H1 (cell line): Measurements from ENCODE around the gene RABGGTB. TPM values are rescaled to one million over a fixed set of nuclear protein-coding genes. Genes with fewer than 3 reads are reported as not detected.

ENCODE experiments used
- CTCF ChIA-PET: fragments of 300-600 bp; sonication (Branson Sonifier 250); formaldehyde crosslinking; loops from one replicate; lab custom pipeline; 2021; ENCODE audit not compliant: partially characterized antibody; lab: Charles Lee
- POLR2A ChIA-PET: fragments of 300-600 bp; sonication (Branson Sonifier 250); formaldehyde crosslinking; loops from one replicate; lab custom pipeline; 2021; ENCODE audit warnings: inconsistent platforms; ENCODE audit not compliant: partially characterized antibody; lab: Charles Lee
- DNase-seq, 2 experiments: peaks; one replicate each; pipeline versions ENCODE4 v3.0.0 to v3.0.0-alpha.2; 2010 to 2022; ENCODE audit warnings: low spot score in 2 of 2, low read depth in 1 of 2, mixed read lengths in 1 of 2
- FAIRE-seq: peaks from 2 replicates; lab custom pipeline; 2011; peaks lifted over from hg19 to GRCh38; lab: Jason Lieb, UNC
- H2AFZ ChIP-seq: 2 replicates; pipeline ENCODE4 v1.8.1; 2012; ENCODE audit warnings: low read length, inconsistent platforms
- H2AK5ac ChIP-seq: 2 replicates; pipeline ENCODE4 v1.6.1; 2013; ENCODE audit warnings: low read depth, low read length
- H2BK120ac ChIP-seq: replicated peaks from 2 replicates; pipeline ENCODE3; 2013; ENCODE audit warnings: low read depth, low read length, inconsistent platforms
- H2BK12ac ChIP-seq: 2 replicates; pipeline ENCODE4 v1.6.1; 2013; ENCODE audit warnings: low read depth, low read length
- H2BK15ac ChIP-seq: 2 replicates; pipeline ENCODE4 v1.6.1; 2013; ENCODE audit warnings: low read length
- H2BK20ac ChIP-seq: 2 replicates; pipeline ENCODE4 v1.6.1; 2013; ENCODE audit warnings: low read length
- H2BK5ac ChIP-seq: 2 replicates; pipeline ENCODE4 v1.6.1; 2013; ENCODE audit warnings: low read depth, low read length
- H3K14ac ChIP-seq: 2 replicates; pipeline ENCODE4 v1.6.1; 2013; ENCODE audit warnings: inconsistent platforms; ENCODE audit not compliant: insufficient read length
- H3K18ac ChIP-seq: 2 replicates; pipeline ENCODE4 v1.6.1; 2013; ENCODE audit warnings: low read length; ENCODE audit errors: extremely low read depth
- H3K23ac ChIP-seq: 2 replicates; pipeline ENCODE4 v1.6.1; 2013; ENCODE audit warnings: inconsistent platforms; ENCODE audit not compliant: insufficient read length
- H3K23me2 ChIP-seq: 2 replicates; pipeline ENCODE4 v1.6.1; 2013; ENCODE audit warnings: low read depth, low read length
- H3K27ac ChIP-seq: 2 replicates; pipeline ENCODE4 v1.6.1; 2011; ENCODE audit warnings: low read depth, low read length, inconsistent platforms
- H3K27me3 ChIP-seq, 4 experiments: replicated peaks in 1 of 4; 1 replicate in 1 of 4; 2 replicates in 3 of 4; pipeline versions ENCODE4 v1.6.1 to v1.8.1; 2011 to 2013; ENCODE audit warnings: low read length in 3 of 4, mild to moderate bottlenecking in 3 of 4, inconsistent platforms in 2 of 4, mixed read lengths in 2 of 4, moderate library complexity in 1 of 4; ENCODE audit not compliant: control insufficient read depth in 3 of 4, insufficient read depth in 3 of 4; ENCODE audit errors: extremely low read depth in 1 of 4
- H3K36me3 ChIP-seq, 4 experiments: 2 replicates each; pipeline versions ENCODE4 v1.6.1 to v1.8.1; 2011 to 2013; ENCODE audit warnings: mild to moderate bottlenecking in 4 of 4, low read length in 3 of 4, moderate library complexity in 2 of 4, control low read depth in 1 of 4, inconsistent platforms in 1 of 4; ENCODE audit not compliant: insufficient read depth in 4 of 4, control insufficient read depth in 2 of 4
- H3K4ac ChIP-seq: replicated peaks from 2 replicates; pipeline ENCODE3; 2013; ENCODE audit warnings: low read length, low read depth, mixed read lengths, inconsistent platforms; ENCODE audit not compliant: insufficient read length
- H3K4me1 ChIP-seq, 4 experiments: replicated peaks in 1 of 4; 1 replicate in 1 of 4; 2 replicates in 3 of 4; pipeline versions ENCODE4 v1.6.1 to v1.8.1; 2011 to 2013; ENCODE audit warnings: low read length in 3 of 4, inconsistent platforms in 2 of 4, mixed read lengths in 1 of 4; ENCODE audit not compliant: insufficient read depth in 4 of 4, control insufficient read depth in 3 of 4
- H3K4me2 ChIP-seq, 2 experiments: 2 replicates each; pipeline versions ENCODE4 v1.6.1 to v1.8.1; 2011 to 2013; ENCODE audit warnings: low read depth in 2 of 2, low read length in 2 of 2, control low read depth in 1 of 2, inconsistent platforms in 1 of 2, mild to moderate bottlenecking in 1 of 2; ENCODE audit not compliant: insufficient read depth in 1 of 2
- H3K4me3 ChIP-seq, 4 experiments: fragments of 200-600, 300-600 bp in 1 of 4; sonication (generic), shearing (Covaris generic), sonication (Bioruptor Twin) in 1 of 4; 2 replicates each; pipeline versions ENCODE4 v1.5.1 to v1.8.1; 2011 to 2016; ENCODE audit warnings: low read length in 4 of 4, low read depth in 3 of 4, control low read depth in 2 of 4, inconsistent platforms in 2 of 4, mild to moderate bottlenecking in 2 of 4, mixed read lengths in 1 of 4, moderate library complexity in 1 of 4; ENCODE audit not compliant: insufficient read depth in 2 of 4; ENCODE audit errors: extremely low read depth in 1 of 4
- H3K56ac ChIP-seq: replicated peaks from 2 replicates; pipeline ENCODE3; 2013; ENCODE audit warnings: low read depth, mild to moderate bottlenecking, mixed read lengths, low read length, inconsistent platforms; ENCODE audit not compliant: insufficient read length
- H3K79me1 ChIP-seq: 2 replicates; pipeline ENCODE4 v1.6.1; 2013; ENCODE audit warnings: low read depth, low read length, control low read depth
- H3K79me2 ChIP-seq, 2 experiments: 2 replicates each; pipeline versions ENCODE4 v1.6.1 to v1.8.1; 2012 to 2013; ENCODE audit warnings: low read length in 2 of 2, mild to moderate bottlenecking in 2 of 2, inconsistent platforms in 1 of 2; ENCODE audit not compliant: insufficient read depth in 2 of 2, control insufficient read depth in 1 of 2
- H3K9ac ChIP-seq, 4 experiments: replicated peaks in 1 of 4; 1 replicate in 1 of 4; 2 replicates in 3 of 4; pipeline versions ENCODE4 v1.6.1 to v1.8.1; 2011 to 2013; ENCODE audit warnings: low read depth in 3 of 4, low read length in 3 of 4, control low read depth in 2 of 4, mild to moderate bottlenecking in 2 of 4, moderate library complexity in 2 of 4, inconsistent platforms in 1 of 4; ENCODE audit errors: extremely low read depth in 1 of 4
- H3K9me3 ChIP-seq, 2 experiments: 2 replicates each; pipeline versions ENCODE4 v1.6.1 to v1.8.1; 2012 to 2013; ENCODE audit warnings: mild to moderate bottlenecking in 2 of 2, moderate library complexity in 2 of 2, control low read depth in 1 of 2, inconsistent platforms in 1 of 2, low read depth in 1 of 2, low read length in 1 of 2, mixed read lengths in 1 of 2; ENCODE audit not compliant: insufficient read depth in 2 of 2
- H4K20me1 ChIP-seq, 2 experiments: replicated peaks in 1 of 2; 2 replicates each; pipeline versions ENCODE3 to v1.8.1; 2011 to 2013; ENCODE audit warnings: inconsistent platforms in 2 of 2, low read length in 2 of 2, mild to moderate bottlenecking in 1 of 2; ENCODE audit not compliant: insufficient read depth in 2 of 2, control insufficient read depth in 1 of 2
- H4K5ac ChIP-seq: 2 replicates; pipeline ENCODE4 v1.6.1; 2013; ENCODE audit warnings: low read length, low read depth, mixed read lengths, inconsistent platforms; ENCODE audit not compliant: insufficient read length
- H4K8ac ChIP-seq: 2 replicates; pipeline ENCODE4 v1.8.0; 2013; ENCODE audit warnings: mild to moderate bottlenecking, moderate library complexity, low read length, inconsistent platforms; ENCODE audit not compliant: insufficient read depth; ENCODE audit errors: extremely low read depth
- H4K91ac ChIP-seq: replicated peaks from 2 replicates; pipeline ENCODE3; 2013; ENCODE audit warnings: low read length, mixed read lengths, inconsistent platforms; ENCODE audit not compliant: insufficient read length
- CEBPB ChIP-seq: IDR thresholded peaks from 2 replicates; pipeline ENCODE4 v1.6.1; 2012; ENCODE audit warnings: low read depth, low read length
- CTBP2 ChIP-seq: IDR thresholded peaks from 2 replicates; pipeline ENCODE4 v1.7.0; 2011; ENCODE audit warnings: borderline replicate concordance, mild to moderate bottlenecking, moderate library complexity, mixed read lengths, low read length; ENCODE audit not compliant: insufficient read depth, insufficient read length
- EZH2 ChIP-seq: fragments of 200-600 bp; sonication (generic); IDR thresholded peaks from 2 replicates; pipeline ENCODE4 v1.7.1; 2012; ENCODE audit warnings: low read depth, mild to moderate bottlenecking, moderate library complexity, low read length, inconsistent platforms; ENCODE audit not compliant: severe bottlenecking
- GABPA ChIP-seq: IDR thresholded peaks from 2 replicates; pipeline ENCODE4 v1.6.1; 2011; ENCODE audit warnings: mild to moderate bottlenecking, low read length, moderate library complexity, borderline replicate concordance; ENCODE audit not compliant: insufficient read depth
- MAFK ChIP-seq: IDR thresholded peaks from 2 replicates; pipeline ENCODE4 v1.6.1; 2012; ENCODE audit warnings: low read depth, mild to moderate bottlenecking, improper control_type of control experiment, low read length
- NANOG ChIP-seq: IDR thresholded peaks from 2 replicates; pipeline ENCODE4 v1.6.1; 2011; ENCODE audit warnings: low read length, low read depth, mild to moderate bottlenecking, inconsistent platforms; ENCODE audit not compliant: insufficient read depth, poor library complexity, severe bottlenecking
- NRF1 ChIP-seq: IDR thresholded peaks from 2 replicates; pipeline ENCODE4 v1.6.1; 2011; ENCODE audit warnings: mild to moderate bottlenecking, low read depth, low read length, improper control_type of control experiment
- POLR2AphosphoS5 ChIP-seq: IDR thresholded peaks from 2 replicates; pipeline ENCODE4 v1.6.1; 2011; ENCODE audit warnings: low read depth, low read length
- SIRT6 ChIP-seq: IDR thresholded peaks from one replicate; pipeline ENCODE4 v1.7.1; 2012; ENCODE audit warnings: low read length, inconsistent platforms
- TAF1 ChIP-seq: IDR thresholded peaks from 2 replicates; pipeline ENCODE4 v1.6.1; 2011; ENCODE audit warnings: mild to moderate bottlenecking, low read depth, low read length
- TBP ChIP-seq: IDR thresholded peaks from 2 replicates; pipeline ENCODE4 v1.6.1; 2011; ENCODE audit warnings: low read depth, low read length, improper control_type of control experiment
- WGBS, 2 experiments: shearing (Covaris generic) in 1 of 2; methylation state at CpG; one replicate each; pipeline versions ENCODE4 v1.1.6 to v1.1.7; 2013 to 2015; ENCODE audit warnings: low lambda C conversion rate in 2 of 2, mixed read lengths in 2 of 2, inconsistent platforms in 1 of 2, low coverage in 1 of 2, missing lambda C conversion rate in 1 of 2; ENCODE audit not compliant: insufficient replicate concordance in 2 of 2, insufficient coverage in 1 of 2, insufficient read length in 1 of 2; ENCODE audit errors: extremely low coverage in 1 of 2, missing lambda C conversion rate in 1 of 2; 5-methylcytosine and 5-hydroxymethylcytosine counted together
- polyA plus RNA-seq, 7 experiments: library from polyadenylated mRNA; depleted of rRNA in 3 of 7; stranded (reverse) in 5 of 7; unstranded in 2 of 7; fragments of >200 nt in 5 of 7; fragments of 200-250 nt in 2 of 7; gene quantifications; 1 replicate in 5 of 7; 2 replicates in 1 of 7; 4 replicates in 1 of 7; pipeline versions ENCODE4 v1.2.1 to v1.2.3, GENCODE V29; 2011 to 2013; ENCODE audit warnings: missing spikeins in 2 of 7, mixed read lengths in 2 of 7
- total RNA-seq: library from RNA; stranded (reverse); fragmentation: NEBNext Ultra II Directional; extraction: Animal tissue kit (Norgen Biotek cat#: 25700); gene quantifications from 2 replicates; pipeline ENCODE4 v1.2.1, GENCODE V29; 2021
- TF ChIP-seq, protein P1 (sequence below): IDR thresholded peaks from 2 replicates; pipeline ENCODE4 v1.6.1; 2012; ENCODE audit warnings: low read length, inconsistent platforms

RABGGTB gene
- total and polyA plus RNA-seq, 2 of the 8 experiments (the other 6 are each of a cell fraction or from before 2014, with no cell fraction given) = 70.7 to 124 TPM

DNA sequence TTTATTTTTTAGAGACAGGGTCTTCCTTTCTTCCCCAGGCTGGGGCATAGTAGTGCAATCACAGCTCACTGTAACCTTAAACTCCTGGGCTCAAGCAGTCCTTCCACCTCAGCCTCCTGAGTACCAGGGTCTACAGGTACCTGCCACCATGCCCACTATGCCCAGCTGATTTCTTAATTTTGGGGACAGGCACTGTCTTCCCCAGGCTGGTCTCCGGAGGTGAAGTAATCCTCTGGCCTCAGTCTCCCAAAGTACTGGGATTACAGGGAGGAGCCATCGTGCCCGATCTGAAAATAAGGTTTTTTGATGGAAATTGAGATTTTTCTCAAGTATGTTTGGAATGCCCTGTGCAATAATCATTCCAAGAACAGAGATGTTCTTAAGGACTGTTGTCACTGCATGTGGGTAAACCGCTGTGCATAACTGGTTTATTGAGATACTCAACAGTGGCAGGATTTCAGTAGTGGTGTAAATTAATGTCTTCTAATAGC, 9.7 kb downstream of the RABGGTB start:
- Histone ChIP-seq H3K27me3 (no peaks in the 10 kb centered on the region), H3K23me2 (no peaks in the 10 kb centered on the region), H3K9me3 (no peaks in the 10 kb centered on the region), H2AFZ (no peak overlapping the region), H2BK120ac (no peak overlapping the region), H2BK15ac (no peak overlapping the region), H4K5ac (no peak overlapping the region), H4K20me1 (peaks cover 8 to 12% of the 10 kb centered on the region in 2 experiments), H3K79me1 (no peaks in the 10 kb centered on the region; the same call in 1 of the 2 replicates), H3K4ac (no peak overlapping the region), H3K4me2 (no peak overlapping the region), H2BK20ac (no peak overlapping the region), H2BK12ac (no peak overlapping the region), H4K8ac (no peak overlapping the region), H3K4me3 (no peak overlapping the region), H2AK5ac (no peak overlapping the region), H4K91ac (no peak overlapping the region), H3K9ac (no peak overlapping the region), H3K23ac (no peak overlapping the region), H3K4me1 (no peaks in the 10 kb centered on the region), H3K56ac (no peak overlapping the region), H3K79me2 (peaks cover 0 to 16% of the 10 kb centered on the region in 2 experiments; a peak in 2 of 4 replicates), H3K14ac (no peak overlapping the region), H3K18ac (no peak overlapping the region), H3K36me3 (peaks cover 19 to 73% (median 48%) of the 10 kb centered on the region in 4 experiments), H3K27ac (no peak overlapping the region), H2BK5ac (no peak overlapping the region)
- WGBS, 2 experiments = 85% methylated on average over 4 of the region's 4 CpGs; no CpG with 5 or more reads in 1 of the 2 experiments
- no peak for DNase-seq
- FAIRE-seq = no peak
- ChIA-PET CTCF (no interaction called here), POLR2A (interaction anchor here (0.6 to 6.5 kb wide), 12 partner anchors 9 to 1197 kb away, joined by 3 to 112 read pairs (median 3); partner anchors contain the start of gene RABGGTB)
- TF ChIP-seq EZH2 = no peak
- TF ChIP-seq MAFK = no peak
- no peak for TF ChIP-seq TBP
- no peak for TF ChIP-seq CEBPB
- TF ChIP-seq, protein P1, sequence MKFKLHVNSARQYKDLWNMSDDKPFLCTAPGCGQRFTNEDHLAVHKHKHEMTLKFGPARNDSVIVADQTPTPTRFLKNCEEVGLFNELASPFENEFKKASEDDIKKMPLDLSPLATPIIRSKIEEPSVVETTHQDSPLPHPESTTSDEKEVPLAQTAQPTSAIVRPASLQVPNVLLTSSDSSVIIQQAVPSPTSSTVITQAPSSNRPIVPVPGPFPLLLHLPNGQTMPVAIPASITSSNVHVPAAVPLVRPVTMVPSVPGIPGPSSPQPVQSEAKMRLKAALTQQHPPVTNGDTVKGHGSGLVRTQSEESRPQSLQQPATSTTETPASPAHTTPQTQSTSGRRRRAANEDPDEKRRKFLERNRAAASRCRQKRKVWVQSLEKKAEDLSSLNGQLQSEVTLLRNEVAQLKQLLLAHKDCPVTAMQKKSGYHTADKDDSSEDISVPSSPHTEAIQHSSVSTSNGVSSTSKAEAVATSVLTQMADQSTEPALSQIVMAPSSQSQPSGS = 0 out of 2 replicates have a peak, but pooled peaks have one; percentile 36
- TF ChIP-seq NRF1 = no peak
- TF ChIP-seq CTBP2 = no peak
- TF ChIP-seq GABPA = no peak
- no peak for TF ChIP-seq TAF1
- peak; percentile 83; the same call in 1 of the 2 replicates for TF ChIP-seq POLR2AphosphoS5
- no peak for TF ChIP-seq SIRT6
- no peak for TF ChIP-seq NANOG
